OCI-LY1 (cell line): ENCODE results near the gene MAP4K3.

Experiments used
- H2AFZ ChIP-seq: fragments of 200-600 bp; sonication (generic), shearing (Covaris generic); 2 replicates; pipeline ENCODE4 v1.6.0; 2014; ENCODE audit warnings: antibody characterized with exemption, mild to moderate bottlenecking, low read length
- H3F3A ChIP-seq: fragments of 200-600 bp; sonication (generic), shearing (Covaris generic); 2 replicates; pipeline ENCODE4 v1.6.0; 2014; ENCODE audit warnings: mild to moderate bottlenecking, antibody characterized with exemption, low read length, moderate library complexity; ENCODE audit not compliant: insufficient read depth
- H3K27ac ChIP-seq: fragments of 200-600 bp; sonication (generic); 2 replicates; pipeline ENCODE4 v1.5.1; 2014; ENCODE audit warnings: low read length, mixed run types, mild to moderate bottlenecking, low read depth; ENCODE audit not compliant: poor library complexity, severe bottlenecking
- H3K27me3 ChIP-seq: fragments of 200-600 bp; sonication (generic); 2 replicates; pipeline ENCODE4 v1.6.0; 2014; ENCODE audit warnings: antibody characterized with exemption, mild to moderate bottlenecking, low read length, moderate library complexity; ENCODE audit not compliant: insufficient read depth
- H3K36me3 ChIP-seq: fragments of 200-600 bp; sonication (generic); 2 replicates; pipeline ENCODE4 v1.6.1; 2014; ENCODE audit warnings: mild to moderate bottlenecking, antibody characterized with exemption, low read length, moderate library complexity, mixed read lengths; ENCODE audit not compliant: insufficient read depth
- H3K4me1 ChIP-seq: fragments of 200-600 bp; sonication (generic); 2 replicates; pipeline ENCODE4 v1.5.1; 2014; ENCODE audit warnings: mild to moderate bottlenecking, low read length, moderate library complexity; ENCODE audit not compliant: insufficient read depth, severe bottlenecking
- H3K4me2 ChIP-seq: fragments of 200-600 bp; sonication (generic), shearing (Covaris generic); 2 replicates; pipeline ENCODE4 v1.6.1; 2014; ENCODE audit warnings: low read length
- H3K4me3 ChIP-seq: fragments of 200-600 bp; sonication (generic); 2 replicates; pipeline ENCODE4 v1.5.1; 2014; ENCODE audit warnings: low read length, low read depth, mild to moderate bottlenecking, mixed read lengths; ENCODE audit not compliant: poor library complexity, severe bottlenecking
- H3K79me2 ChIP-seq: fragments of 200-600 bp; shearing (Covaris generic); 2 replicates; pipeline ENCODE4 v1.6.1; 2016; ENCODE audit warnings: mixed run types, low read length, mixed read lengths; ENCODE audit not compliant: insufficient read depth
- H3K9ac ChIP-seq: fragments of 200-600 bp; sonication (generic), shearing (Covaris generic); 2 replicates; pipeline ENCODE4 v1.6.1; 2014; ENCODE audit warnings: mild to moderate bottlenecking, low read length, mixed read lengths
- H3K9me2 ChIP-seq: fragments of 200-600 bp; sonication (generic), shearing (Covaris generic); 2 replicates; pipeline ENCODE4 v1.6.1; 2014; ENCODE audit warnings: low read depth, mild to moderate bottlenecking, low read length, mixed read lengths
- H3K9me3 ChIP-seq: fragments of 200-600 bp; shearing (Covaris generic); 2 replicates; pipeline ENCODE4 v1.6.1; 2014; ENCODE audit warnings: low read length, mixed read lengths
- H4K20me1 ChIP-seq: fragments of 200-600 bp; sonication (generic), shearing (Covaris generic); 2 replicates; pipeline ENCODE4 v1.6.0; 2016; ENCODE audit warnings: mild to moderate bottlenecking, low read length; ENCODE audit not compliant: insufficient read depth
- EZH2 ChIP-seq: fragments of 200-600 bp; sonication (generic), shearing (Covaris generic); IDR thresholded peaks from 2 replicates; pipeline ENCODE4 v1.8.0; 2017; ENCODE audit warnings: borderline replicate concordance, mixed run types, mild to moderate bottlenecking, antibody characterized with exemption, low read length, moderate library complexity, mixed read lengths
- TF ChIP-seq, protein P1 (sequence below): fragments of 200-600 bp; sonication (generic), shearing (Covaris generic); IDR thresholded peaks from 2 replicates; pipeline ENCODE4 v1.5.1; 2017; ENCODE audit warnings: mild to moderate bottlenecking, antibody characterized with exemption, low read length, moderate library complexity, mixed read lengths

Gene MAP4K3

DNA sequence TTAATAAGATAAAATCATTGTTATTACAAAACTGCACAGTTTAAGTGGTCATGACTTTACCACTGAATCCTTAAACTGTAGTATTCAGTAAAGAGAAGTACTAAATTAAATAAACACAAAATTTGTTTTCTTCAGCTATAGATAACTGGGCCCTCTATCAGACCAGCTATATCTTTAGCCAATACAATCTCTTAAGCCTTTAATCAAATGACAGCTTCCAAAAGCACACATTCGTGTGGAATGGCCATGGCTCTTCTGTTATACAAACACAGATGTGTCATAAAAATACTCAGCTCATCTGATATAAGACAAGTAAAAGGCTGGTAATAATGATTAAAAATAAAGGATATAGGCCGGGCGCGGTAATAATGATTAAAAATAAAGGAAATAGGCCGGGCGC lies 135.7 kb downstream of the MAP4K3 start:
- H3K27ac ChIP-seq = no peak overlapping the region
- H3K4me1 ChIP-seq = no peaks in the 10 kb centered on the region
- H3K4me3 ChIP-seq = no peak overlapping the region
- H3K79me2 ChIP-seq = no peaks in the 10 kb centered on the region
- H3K9me3 ChIP-seq = no peaks in the 10 kb centered on the region
- H3K27me3 ChIP-seq = no peaks in the 10 kb centered on the region
- TF ChIP-seq, protein P1, sequence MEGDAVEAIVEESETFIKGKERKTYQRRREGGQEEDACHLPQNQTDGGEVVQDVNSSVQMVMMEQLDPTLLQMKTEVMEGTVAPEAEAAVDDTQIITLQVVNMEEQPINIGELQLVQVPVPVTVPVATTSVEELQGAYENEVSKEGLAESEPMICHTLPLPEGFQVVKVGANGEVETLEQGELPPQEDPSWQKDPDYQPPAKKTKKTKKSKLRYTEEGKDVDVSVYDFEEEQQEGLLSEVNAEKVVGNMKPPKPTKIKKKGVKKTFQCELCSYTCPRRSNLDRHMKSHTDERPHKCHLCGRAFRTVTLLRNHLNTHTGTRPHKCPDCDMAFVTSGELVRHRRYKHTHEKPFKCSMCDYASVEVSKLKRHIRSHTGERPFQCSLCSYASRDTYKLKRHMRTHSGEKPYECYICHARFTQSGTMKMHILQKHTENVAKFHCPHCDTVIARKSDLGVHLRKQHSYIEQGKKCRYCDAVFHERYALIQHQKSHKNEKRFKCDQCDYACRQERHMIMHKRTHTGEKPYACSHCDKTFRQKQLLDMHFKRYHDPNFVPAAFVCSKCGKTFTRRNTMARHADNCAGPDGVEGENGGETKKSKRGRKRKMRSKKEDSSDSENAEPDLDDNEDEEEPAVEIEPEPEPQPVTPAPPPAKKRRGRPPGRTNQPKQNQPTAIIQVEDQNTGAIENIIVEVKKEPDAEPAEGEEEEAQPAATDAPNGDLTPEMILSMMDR = no peak
- TF ChIP-seq EZH2 = no peak
- H3K9me2 ChIP-seq = no peaks in the 10 kb centered on the region
- no peaks in the 10 kb centered on the region; the same call in 1 of the 2 replicates for H3F3A ChIP-seq
- H3K36me3 ChIP-seq = peaks cover under 1% of the 10 kb centered on the region; the same call in 1 of the 2 replicates
- H4K20me1 ChIP-seq = no peaks in the 10 kb centered on the region
- no peak overlapping the region for H2AFZ ChIP-seq
- H3K4me2 ChIP-seq = no peak overlapping the region
- H3K9ac ChIP-seq = no peak overlapping the region

DNA sequence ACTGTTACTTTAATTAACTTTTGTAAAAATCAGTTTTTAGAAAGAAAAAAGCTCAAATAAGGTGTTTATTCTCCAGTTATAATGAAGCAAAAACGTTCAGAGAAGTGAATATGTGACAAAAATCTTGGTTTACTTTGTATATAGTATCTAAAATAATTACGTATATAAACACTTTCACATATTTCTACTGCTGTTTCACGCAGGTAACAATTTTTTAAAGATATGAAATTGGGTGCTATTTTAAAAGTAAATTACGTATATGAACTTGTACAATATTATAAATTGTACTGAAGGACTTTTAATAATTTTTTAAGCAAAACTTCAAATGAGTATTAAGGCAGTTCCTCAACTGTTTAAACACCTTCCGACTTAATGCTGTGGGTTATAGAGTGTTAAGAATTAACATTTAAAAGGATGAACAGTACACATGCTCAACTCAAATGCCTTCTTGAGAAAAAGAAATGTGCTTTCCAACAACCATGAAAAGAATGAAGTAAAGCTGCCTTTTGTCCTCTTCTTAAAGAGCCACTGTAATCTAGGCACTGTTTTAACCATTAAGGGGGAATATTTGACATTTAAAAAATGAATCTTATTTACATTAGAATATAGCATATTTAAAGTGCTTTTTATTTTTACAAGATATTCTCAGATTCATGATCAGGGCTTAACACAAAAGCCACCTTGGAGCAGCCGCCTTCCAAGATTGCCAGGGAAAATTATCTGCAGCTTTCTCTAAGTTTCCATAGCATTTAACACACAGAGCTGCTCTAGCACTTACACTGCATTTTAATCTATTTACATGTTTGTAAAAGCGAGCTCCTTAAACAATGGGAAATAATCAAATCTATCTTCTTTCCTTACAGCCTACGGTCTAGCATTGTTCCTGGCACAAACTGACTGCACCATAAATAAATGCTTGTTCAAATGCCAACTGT lies 136.8 kb downstream of the MAP4K3 start:
- H3K36me3 ChIP-seq = peaks cover 4% of the 10 kb centered on the region; the same call in 1 of the 2 replicates
- no peaks in the 10 kb centered on the region for H4K20me1 ChIP-seq
- H3K4me3 ChIP-seq = no peak overlapping the region
- no peak overlapping the region for H3K4me2 ChIP-seq
- no peaks in the 10 kb centered on the region for H3K27me3 ChIP-seq
- no peaks in the 10 kb centered on the region for H3K4me1 ChIP-seq
- H3K9ac ChIP-seq = no peak overlapping the region
- no peak overlapping the region for H3K27ac ChIP-seq
- H3K79me2 ChIP-seq = no peaks in the 10 kb centered on the region
- TF ChIP-seq, protein P1 = no peak
- TF ChIP-seq EZH2 = no peak
- H3K9me3 ChIP-seq = no peaks in the 10 kb centered on the region
- H2AFZ ChIP-seq = no peak overlapping the region
- no peaks in the 10 kb centered on the region for H3K9me2 ChIP-seq
- H3F3A ChIP-seq = no peaks in the 10 kb centered on the region; the same call in 1 of the 2 replicates

DNA sequence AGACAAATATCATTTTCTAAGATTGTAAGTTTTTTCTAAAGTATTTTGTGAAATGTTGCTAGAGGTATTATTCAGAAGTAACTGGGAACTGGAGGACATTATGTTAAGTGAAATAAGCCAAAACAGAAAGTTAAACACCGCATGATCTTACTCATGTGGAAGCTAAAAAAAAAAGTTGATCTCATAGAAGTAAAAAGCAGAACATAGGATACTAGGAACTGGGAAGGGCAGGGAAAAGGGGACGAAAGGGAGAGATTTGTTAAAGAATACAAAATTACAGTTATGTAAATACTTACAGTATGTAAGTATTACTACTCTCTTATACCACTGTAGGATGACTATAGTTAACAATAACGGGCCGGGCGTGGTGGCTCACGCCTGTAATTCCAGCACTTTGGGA lies 146.7 kb downstream of the MAP4K3 start:
- Histone ChIP-seq H3K79me2 (no peaks in the 10 kb centered on the region), H4K20me1 (no peaks in the 10 kb centered on the region), H3K4me1 (peaks cover 12% of the 10 kb centered on the region), H3K9me2 (no peaks in the 10 kb centered on the region), H3K27me3 (no peaks in the 10 kb centered on the region), H3K4me2 (no peak overlapping the region), H3K36me3 (peaks cover 26% of the 10 kb centered on the region), H3K27ac (no peak overlapping the region), H3F3A (no peaks in the 10 kb centered on the region), H2AFZ (no peak overlapping the region), H3K9me3 (no peaks in the 10 kb centered on the region), H3K4me3 (no peak overlapping the region), H3K9ac (no peak overlapping the region)
- TF ChIP-seq, protein P1 = no peak
- TF ChIP-seq EZH2 = no peak
